Measurements from ENCODE around the gene FADS3.
"Not testable (repeated sequence)": the region's sequence is repeated elsewhere in the genome, so short reads cannot be mapped to it uniquely, and the experiment has no call there.

FADS3 gene

GRCh38 chr11:61885166-61885778 is 6.1 kb downstream of the FADS3 start:
- no peak for DNase-seq (ENCODE audit: insufficient read length, low spot score)
- TF ChIP-seq POU2F2 (IDR thresholded peaks at IDR 0.05; ENCODE audit: low read depth, low read length): no peak
- no peak for TF ChIP-seq PAX5 (IDR thresholded peaks at IDR 0.05; ENCODE audit: insufficient read depth, low read length, severe bottlenecking)
- no peak for TF ChIP-seq POLR2A (IDR thresholded peaks at IDR 0.05; ENCODE audit: low read depth, low read length)
- TF ChIP-seq POLR2AphosphoS5 (IDR thresholded peaks at IDR 0.05; ENCODE audit: low read depth, low read length): no peak
- no peak for TF ChIP-seq SPI1 (IDR thresholded peaks at IDR 0.05; ENCODE audit: low read depth, low read length)
- TF ChIP-seq TAF1 (IDR thresholded peaks at IDR 0.05; ENCODE audit: low read depth, low read length): no peak
- no peak for FAIRE-seq

GRCh38 chr11:61883947-61884346 is 7.4 kb downstream of the FADS3 start:
- DNase-seq (ENCODE audit: insufficient read length, low spot score) (no peak), FAIRE-seq (no peak)
- TF ChIP-seq PAX5 (IDR thresholded peaks at IDR 0.05; ENCODE audit: insufficient read depth, low read length, severe bottlenecking) (no peak), POLR2A (IDR thresholded peaks at IDR 0.05; ENCODE audit: low read depth, low read length) (no peak), POLR2AphosphoS5 (IDR thresholded peaks at IDR 0.05; ENCODE audit: low read depth, low read length) (no peak), TAF1 (IDR thresholded peaks at IDR 0.05; ENCODE audit: low read depth, low read length) (no peak), SPI1 (IDR thresholded peaks at IDR 0.05; ENCODE audit: low read depth, low read length) (no peak), POU2F2 (IDR thresholded peaks at IDR 0.05; ENCODE audit: low read depth, low read length) (no peak)

- TF ChIP-seq SPI1 (IDR thresholded peaks at IDR 0.05; ENCODE audit: low read depth, low read length) (no peak), TAF1 (IDR thresholded peaks at IDR 0.05; ENCODE audit: low read depth, low read length) (no peak), POLR2A (IDR thresholded peaks at IDR 0.05; ENCODE audit: low read depth, low read length) (no peak)
- DNase-seq (ENCODE audit: insufficient read length, low spot score) (no peak), FAIRE-seq (no peak)
Observed at GRCh38 chr11:61883327-61883726, 8.0 kb downstream of the FADS3 start.

- FAIRE-seq: no peak
Observed at GRCh38 chr11:61882879-61883278, 8.5 kb downstream of the FADS3 start.

GRCh38 chr11:61882267-61882666 is 9.1 kb downstream of the FADS3 start:
- not testable (repeated sequence) for FAIRE-seq; DNase-seq (ENCODE audit: insufficient read length, low spot score)

More at GRCh38 chr11:61882879-61883278, 8.5 kb downstream of the FADS3 start:
- TF ChIP-seq TAF1 (IDR thresholded peaks at IDR 0.05; ENCODE audit: low read depth, low read length) (no peak), SPI1 (IDR thresholded peaks at IDR 0.05; ENCODE audit: low read depth, low read length) (no peak), POLR2AphosphoS5 (IDR thresholded peaks at IDR 0.05; ENCODE audit: low read depth, low read length) (no peak), POU2F2 (IDR thresholded peaks at IDR 0.05; ENCODE audit: low read depth, low read length) (no peak), PAX5 (IDR thresholded peaks at IDR 0.05; ENCODE audit: insufficient read depth, low read length, severe bottlenecking) (no peak), POLR2A (IDR thresholded peaks at IDR 0.05; ENCODE audit: low read depth, low read length) (no peak)
- DNase-seq (ENCODE audit: insufficient read length, low spot score): no peak

GRCh38 chr11:61881397-61881796 is 9.9 kb downstream of the FADS3 start:
- no peak for TF ChIP-seq TAF1 (IDR thresholded peaks at IDR 0.05; ENCODE audit: low read depth, low read length)
- no peak for TF ChIP-seq POU2F2 (IDR thresholded peaks at IDR 0.05; ENCODE audit: low read depth, low read length)
- TF ChIP-seq POLR2AphosphoS5 (IDR thresholded peaks at IDR 0.05; ENCODE audit: low read depth, low read length): no peak
- no peak for TF ChIP-seq SPI1 (IDR thresholded peaks at IDR 0.05; ENCODE audit: low read depth, low read length)
- TF ChIP-seq POLR2A (IDR thresholded peaks at IDR 0.05; ENCODE audit: low read depth, low read length): no peak
- no peak for TF ChIP-seq PAX5 (IDR thresholded peaks at IDR 0.05; ENCODE audit: insufficient read depth, low read length, severe bottlenecking)
- no peak for DNase-seq (ENCODE audit: insufficient read length, low spot score)
- no peak for FAIRE-seq

GRCh38 chr11:61880454-61880853 is 10.9 kb downstream of the FADS3 start:
- FAIRE-seq (peak; percentile 50), DNase-seq (ENCODE audit: insufficient read length, low spot score) (no peak)
- no peak for TF ChIP-seq SPI1 (IDR thresholded peaks at IDR 0.05; ENCODE audit: low read depth, low read length)
- TF ChIP-seq POLR2AphosphoS5 (IDR thresholded peaks at IDR 0.05; ENCODE audit: low read depth, low read length): no peak
- TF ChIP-seq POLR2A (IDR thresholded peaks at IDR 0.05; ENCODE audit: low read depth, low read length): no peak
- no peak for TF ChIP-seq POU2F2 (IDR thresholded peaks at IDR 0.05; ENCODE audit: low read depth, low read length)
- no peak for TF ChIP-seq TAF1 (IDR thresholded peaks at IDR 0.05; ENCODE audit: low read depth, low read length)
- TF ChIP-seq PAX5 (IDR thresholded peaks at IDR 0.05; ENCODE audit: insufficient read depth, low read length, severe bottlenecking): no peak

GRCh38 chr11:61880031-61880430 is 11.3 kb downstream of the FADS3 start:
- FAIRE-seq (peak; percentile 95), DNase-seq (ENCODE audit: insufficient read length, low spot score) (peak; percentile 68)
- no peak for TF ChIP-seq PAX5 (IDR thresholded peaks at IDR 0.05; ENCODE audit: insufficient read depth, low read length, severe bottlenecking)
- TF ChIP-seq SPI1 (IDR thresholded peaks at IDR 0.05; ENCODE audit: low read depth, low read length): no peak

- DNase-seq (ENCODE audit: insufficient read length, low spot score) (no peak), FAIRE-seq (no peak)
- TF ChIP-seq PAX5 (IDR thresholded peaks at IDR 0.05; ENCODE audit: insufficient read depth, low read length, severe bottlenecking): no peak
Observed at GRCh38 chr11:61879152-61879551, 12.2 kb downstream of the FADS3 start.

- no peak for DNase-seq (ENCODE audit: insufficient read length, low spot score)
- no peak for TF ChIP-seq SPI1 (IDR thresholded peaks at IDR 0.05; ENCODE audit: low read depth, low read length)
- no peak for TF ChIP-seq POU2F2 (IDR thresholded peaks at IDR 0.05; ENCODE audit: low read depth, low read length)
- no peak for FAIRE-seq
Observed at GRCh38 chr11:61875698-61876097, 15.6 kb downstream of the FADS3 start.

GRCh38 chr11:61874853-61875252 is 16.5 kb downstream of the FADS3 start:
- no peak for TF ChIP-seq PAX5 (IDR thresholded peaks at IDR 0.05; ENCODE audit: insufficient read depth, low read length, severe bottlenecking)
- no peak for TF ChIP-seq POU2F2 (IDR thresholded peaks at IDR 0.05; ENCODE audit: low read depth, low read length)
- no peak for TF ChIP-seq SPI1 (IDR thresholded peaks at IDR 0.05; ENCODE audit: low read depth, low read length)
- no peak for TF ChIP-seq TAF1 (IDR thresholded peaks at IDR 0.05; ENCODE audit: low read depth, low read length)
- TF ChIP-seq POLR2A (IDR thresholded peaks at IDR 0.05; ENCODE audit: low read depth, low read length): no peak
- TF ChIP-seq POLR2AphosphoS5 (IDR thresholded peaks at IDR 0.05; ENCODE audit: low read depth, low read length): no peak
- FAIRE-seq (no peak), DNase-seq (ENCODE audit: insufficient read length, low spot score) (no peak)
